CD4-positive, alpha-beta T cell treated with Interleukin-10 for 1 hour (primary cell): ENCODE data around the gene DENND1B.
"Not testable (repeated sequence)": the region's sequence is repeated elsewhere in the genome, so short reads cannot be mapped to it uniquely, and the experiment has no call there.

ENCODE experiments used
- DNase-seq: peaks from one replicate; pipeline ENCODE4 v3.0.0-alpha.2; 2020

The DENND1B gene

GRCh38 chr1:197619008-197619640 lies 156.2 kb downstream of the DENND1B start:
- DNase-seq: peak; percentile 20

GRCh38 chr1:197618061-197618460 lies 157.2 kb downstream of the DENND1B start:
- no peak for DNase-seq

GRCh38 chr1:197615693-197616011 lies 159.6 kb downstream of the DENND1B start:
- DNase-seq: no peak

DNA sequence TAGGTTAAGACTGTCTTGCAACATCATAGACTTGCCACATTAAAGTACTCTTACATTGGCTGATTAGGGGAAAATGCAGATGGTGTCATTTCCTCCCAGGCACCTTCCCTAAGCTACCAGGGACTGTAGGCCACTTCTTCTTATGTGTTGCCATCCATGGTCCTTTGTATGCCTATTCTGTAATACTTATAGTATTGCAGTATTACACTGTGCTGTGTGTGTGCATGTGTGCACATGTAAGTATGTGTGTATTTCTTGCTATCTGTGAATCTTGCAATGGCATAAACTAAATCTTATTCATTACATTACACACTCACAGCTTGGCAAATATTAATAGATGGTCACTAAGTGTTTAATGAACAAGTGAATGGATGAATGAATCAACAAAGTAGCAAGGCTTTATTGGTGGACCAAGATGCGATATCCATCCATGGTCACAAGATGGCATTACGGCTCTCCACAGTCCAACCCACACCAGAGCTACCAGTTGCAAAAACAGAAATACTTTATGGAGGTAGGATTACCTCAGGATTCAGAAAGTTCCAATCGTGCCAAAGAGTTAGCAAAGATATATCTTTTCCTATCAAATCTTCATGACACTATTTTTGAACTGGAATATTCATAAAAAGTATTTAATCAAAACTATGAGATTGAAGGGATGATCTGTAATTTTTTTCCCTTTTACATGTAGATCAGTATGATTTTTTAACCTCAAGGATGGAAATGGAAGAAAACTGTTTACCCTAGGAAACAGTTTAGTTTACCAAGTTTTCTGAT lies 160.2 kb downstream of the DENND1B start:
- peak; percentile 36 for DNase-seq

- no peak for DNase-seq
These were observed 169.0 kb downstream of the DENND1B start for GRCh38 chr1:197606168-197606845.

DNA sequence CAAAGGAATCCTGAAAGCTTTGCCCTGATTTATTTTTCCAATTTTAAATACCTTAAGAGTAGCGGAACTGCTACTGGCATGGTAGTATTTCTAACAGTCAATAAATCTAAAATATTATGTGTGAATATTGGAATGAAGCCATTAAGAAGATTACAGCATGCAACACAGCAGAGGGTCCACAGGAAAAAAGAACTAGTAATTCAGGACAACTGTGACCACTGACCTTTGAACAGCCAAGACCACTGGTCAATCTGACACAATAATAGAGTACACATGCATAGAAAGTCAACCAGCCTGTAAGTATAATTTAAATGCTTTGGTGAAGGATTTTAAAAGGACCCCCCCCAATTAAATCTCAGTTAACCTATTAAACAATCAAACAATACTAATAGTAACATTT lies 171.0 kb downstream of the DENND1B start:
- no peak for DNase-seq

GRCh38 chr1:197600751-197601150 lies 174.5 kb downstream of the DENND1B start:
- no peak for DNase-seq

- DNase-seq: no peak
These were observed 175.5 kb downstream of the DENND1B start for GRCh38 chr1:197599789-197600188.

DNA sequence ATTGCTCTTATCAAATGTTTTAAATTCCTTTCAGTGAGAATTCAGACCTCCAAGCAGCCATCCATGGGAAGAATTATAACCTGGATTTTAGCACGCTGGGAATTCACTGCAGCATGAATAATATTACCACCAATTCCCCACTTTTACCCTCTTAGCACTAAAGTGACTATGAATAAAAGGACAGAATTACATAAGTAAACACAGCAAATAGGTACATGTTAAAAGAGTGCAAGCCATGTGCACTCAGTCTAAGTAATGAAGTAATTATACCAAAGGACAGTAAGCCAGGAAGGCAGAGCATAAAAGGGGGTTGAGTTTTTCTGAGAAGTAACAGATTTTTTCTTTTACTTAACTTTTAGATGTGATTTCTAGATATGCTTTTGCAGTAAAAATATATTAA lies 176.3 kb downstream of the DENND1B start:
- DNase-seq: no peak

GRCh38 chr1:197595304-197595904 lies 179.9 kb downstream of the DENND1B start:
- no peak for DNase-seq

DNA sequence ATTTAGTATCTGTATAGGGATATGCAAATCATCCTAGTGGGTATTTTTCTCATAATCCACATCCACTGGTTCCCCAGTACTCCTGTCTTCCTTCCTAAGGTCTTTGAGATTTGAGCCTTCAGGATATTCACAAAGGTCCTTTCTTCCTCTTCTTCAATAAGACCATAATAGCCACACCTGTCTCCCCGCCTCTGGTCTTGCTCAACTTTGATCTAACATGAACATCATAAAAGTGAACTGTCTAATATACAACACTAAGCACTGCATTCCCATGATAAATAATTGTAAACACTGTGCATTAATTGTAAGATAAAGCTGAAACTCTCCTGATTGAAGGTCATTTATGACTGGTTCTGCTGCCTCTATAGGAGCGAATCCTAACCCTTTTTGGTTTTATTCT lies 184.6 kb downstream of the DENND1B start:
- no peak for DNase-seq

DNA sequence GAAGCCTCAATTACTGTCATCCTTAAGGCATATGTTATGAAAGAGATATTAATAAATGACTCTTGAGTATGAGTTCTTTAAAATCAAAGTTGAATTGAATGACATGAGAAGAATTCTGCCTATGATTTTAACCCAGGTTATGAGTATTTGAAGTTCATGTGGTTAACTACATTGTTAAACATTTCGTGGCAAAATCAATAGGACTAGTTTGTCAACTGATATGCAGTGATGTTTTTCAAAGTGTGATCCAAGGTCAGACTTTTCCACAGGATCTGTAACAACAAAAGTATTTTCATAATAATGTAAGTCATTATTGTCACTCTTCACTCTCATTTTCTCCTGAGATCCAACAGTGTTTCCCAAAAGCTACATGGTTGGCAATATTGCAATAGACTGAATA lies 189.5 kb downstream of the DENND1B start:
- DNase-seq: no peak

DNA sequence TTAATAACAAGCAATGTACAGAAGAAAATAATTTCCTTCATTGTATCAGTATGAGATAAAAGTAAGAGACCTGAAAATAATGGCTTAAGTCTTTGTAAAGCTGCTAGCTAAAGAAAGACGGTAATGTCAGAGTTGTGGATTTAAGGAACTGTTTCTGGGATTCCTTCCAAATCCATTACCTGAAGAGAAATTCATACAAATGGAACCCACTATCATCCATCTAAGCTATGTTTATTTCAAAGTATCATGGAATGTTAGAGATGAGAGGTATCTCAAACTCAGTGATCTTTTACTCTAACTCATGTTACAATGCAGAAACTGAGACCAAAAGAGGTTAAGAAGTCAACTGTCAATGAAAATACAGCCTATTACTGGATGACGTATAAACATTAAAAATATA lies 197.7 kb downstream of the DENND1B start:
- no peak for DNase-seq

DNA sequence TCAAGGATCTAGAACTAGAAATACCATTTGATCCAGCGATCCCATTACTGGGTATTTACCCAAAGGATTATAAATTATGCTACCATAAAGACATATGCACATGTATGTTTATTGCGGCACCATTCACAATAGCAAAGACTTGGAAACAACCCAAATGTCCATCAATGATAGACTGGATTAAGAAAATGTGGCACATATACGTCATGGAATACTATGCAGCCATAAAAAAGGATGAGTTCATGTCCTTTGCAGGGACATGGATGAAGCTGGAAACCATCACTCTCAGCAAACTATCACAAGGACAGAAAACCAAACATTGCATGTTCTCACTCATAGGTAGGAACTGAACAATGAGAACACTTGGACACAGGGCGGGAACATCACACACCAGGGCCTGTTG lies 199.7 kb downstream of the DENND1B start:
- DNase-seq: not testable (repeated sequence)

DNA sequence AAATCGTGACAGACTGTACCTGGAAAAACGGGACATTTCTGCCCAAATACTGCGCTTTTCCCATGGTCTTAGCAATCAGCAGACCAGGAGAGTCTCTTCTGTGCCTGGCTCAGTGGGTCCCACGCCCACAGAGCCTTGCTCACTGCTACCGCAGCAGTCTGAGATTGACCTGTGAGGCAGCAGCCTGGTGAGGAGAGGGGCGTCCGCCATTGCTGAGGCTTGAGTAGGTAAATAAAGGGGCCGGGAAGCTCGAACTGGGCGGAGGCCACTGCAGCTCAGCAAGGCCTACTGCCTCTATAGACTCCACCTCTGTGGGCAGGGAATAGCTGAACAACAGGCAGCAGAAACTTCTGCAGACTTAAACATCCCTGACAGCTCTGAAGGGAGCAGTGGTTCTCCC lies 203.1 kb downstream of the DENND1B start:
- DNase-seq: no peak

- DNase-seq: no peak
These were observed 207.8 kb downstream of the DENND1B start for GRCh38 chr1:197567442-197567841.

DNA sequence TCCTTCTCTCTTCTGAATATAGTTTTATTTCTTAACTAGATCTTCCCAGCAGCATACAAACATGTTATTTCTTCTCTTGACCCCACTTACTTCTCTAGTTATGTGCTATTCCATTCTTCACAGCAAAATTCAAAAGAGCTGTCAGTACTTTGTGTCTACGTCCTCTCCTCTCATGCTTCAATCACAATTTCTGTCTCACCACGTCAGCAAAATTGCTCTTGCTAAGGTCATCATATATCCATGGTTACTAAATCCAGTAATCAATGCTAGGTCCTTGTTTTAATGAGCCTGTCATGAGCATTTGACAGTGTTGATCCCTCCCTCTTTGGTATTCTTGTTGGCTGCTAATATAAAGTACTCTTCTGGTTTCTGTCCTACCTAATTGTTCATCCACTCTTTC lies 214.2 kb downstream of the DENND1B start:
- no peak for DNase-seq

DNA sequence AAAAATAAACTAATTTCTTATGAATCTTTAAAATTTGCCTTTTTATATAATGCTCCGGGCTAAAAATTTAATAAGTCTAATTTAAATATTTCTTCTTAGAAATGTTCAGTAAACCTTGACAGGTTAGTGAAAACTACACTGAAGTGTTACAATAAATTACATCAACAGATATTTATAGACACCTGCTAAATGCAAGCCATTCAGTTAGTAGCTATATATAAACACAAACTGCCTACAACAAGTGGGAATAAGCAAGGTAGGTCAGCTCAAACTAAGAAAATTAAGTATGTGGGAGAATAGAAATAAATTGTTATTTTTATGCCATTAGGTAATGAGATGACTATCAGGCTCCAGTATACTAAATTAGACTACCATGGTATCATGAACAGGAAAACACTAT lies 215.6 kb downstream of the DENND1B start:
- no peak for DNase-seq

GRCh38 chr1:197559244-197559643 lies 216.0 kb downstream of the DENND1B start:
- no peak for DNase-seq

- DNase-seq: no peak
These were observed 218.0 kb downstream of the DENND1B start for GRCh38 chr1:197557302-197557701.

GRCh38 chr1:197553281-197553680 lies 222.0 kb downstream of the DENND1B start:
- no peak for DNase-seq

GRCh38 chr1:197546989-197547388 lies 228.3 kb downstream of the DENND1B start:
- DNase-seq: no peak

- DNase-seq: no peak
These were observed 230.7 kb downstream of the DENND1B start for GRCh38 chr1:197544553-197544952.

GRCh38 chr1:197544130-197544529 lies 231.2 kb downstream of the DENND1B start:
- no peak for DNase-seq
